GM23248 (cell line): Measurements from ENCODE around the gene FAM43A.

Experiments used
- EZH2 ChIP-seq: fragments of 200-600 bp; sonication (generic); IDR thresholded peaks from 2 replicates; pipeline ENCODE4 v1.6.1; 2018; ENCODE audit warnings: antibody characterized with exemption, mild to moderate bottlenecking; ENCODE audit not compliant: insufficient read depth, poor library complexity, severe bottlenecking
- EZH2phosphoT487 ChIP-seq: fragments of 200-600 bp; sonication (generic); IDR thresholded peaks from 2 replicates; pipeline ENCODE4 v1.6.1; 2018; ENCODE audit warnings: antibody characterized with exemption, moderate library complexity, mild to moderate bottlenecking, low read depth; ENCODE audit not compliant: insufficient read depth

DNA sequence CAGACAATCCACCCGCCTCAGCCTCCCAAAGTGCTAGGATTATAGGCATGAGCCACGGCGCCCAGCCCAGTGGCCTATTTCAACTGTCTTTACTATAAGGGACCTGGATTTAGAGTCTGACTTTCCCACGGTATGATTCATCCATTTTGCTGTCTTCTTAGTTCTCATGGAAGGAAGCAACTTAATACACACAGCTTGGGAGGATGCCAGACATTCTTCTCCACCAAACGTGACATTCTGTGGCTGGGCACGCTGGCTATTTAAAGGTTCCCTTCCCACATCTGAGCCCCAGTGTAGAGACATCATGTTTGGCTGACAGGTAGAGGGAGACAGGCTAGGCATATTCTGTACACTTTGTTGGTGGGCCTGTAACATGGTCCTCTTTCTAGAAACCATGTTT, 26.2 kb downstream of the FAM43A start:
- TF ChIP-seq EZH2 (no peak), EZH2phosphoT487 (0 out of 2 replicates have a peak, but pooled peaks have one; percentile 48)
